ENCODE results near the gene ACBD4. TPM values are rescaled to one million over a fixed set of nuclear protein-coding genes. Genes with fewer than 3 reads are reported as not detected.

ACBD4 gene
- total RNA-seq, 1 donor from 2014 or later: 12.5 TPM

GRCh38 chr17:45128331-45128730 lies 7.2 kb upstream of the ACBD4 start:
- H3K4me3 Mint-ChIP-seq: no peak overlapping the region
- no peak for DNase-seq (ENCODE audit: low spot score)
- intact Hi-C loops (cut with micrococcal nuclease): no loop called here
- no peak overlapping the region for H3K27ac Mint-ChIP-seq
- peaks cover 6% of the 10 kb centered on the region for H3K27me3 Mint-ChIP-seq (ENCODE audit: insufficient read depth)
- no peaks in the 10 kb centered on the region for H3K9me3 Mint-ChIP-seq
- no peaks in the 10 kb centered on the region for H3K36me3 Mint-ChIP-seq (ENCODE audit: low read depth)
- H3K4me1 Mint-ChIP-seq (ENCODE audit: low read depth): no peaks in the 10 kb centered on the region

GRCh38 chr17:45128989-45129388 lies 6.5 kb upstream of the ACBD4 start:
- Mint-ChIP-seq H3K27me3 (ENCODE audit: insufficient read depth) (peaks cover 6% of the 10 kb centered on the region), H3K4me1 (ENCODE audit: low read depth) (peaks cover 5% of the 10 kb centered on the region), H3K36me3 (ENCODE audit: low read depth) (no peaks in the 10 kb centered on the region), H3K9me3 (no peaks in the 10 kb centered on the region), H3K4me3 (no peak overlapping the region), H3K27ac (no peak overlapping the region)
- intact Hi-C loops (cut with micrococcal nuclease): no loop called here
- DNase-seq (ENCODE audit: low spot score): no peak

- intact Hi-C loops (cut with micrococcal nuclease): no loop called here
- H3K4me1 Mint-ChIP-seq (ENCODE audit: low read depth): peaks cover 5% of the 10 kb centered on the region
- H3K27ac Mint-ChIP-seq: no peak overlapping the region
- peaks cover 6% of the 10 kb centered on the region for H3K27me3 Mint-ChIP-seq (ENCODE audit: insufficient read depth)
- H3K4me3 Mint-ChIP-seq: no peak overlapping the region
- no peak for DNase-seq (ENCODE audit: low spot score)
- no peaks in the 10 kb centered on the region for H3K36me3 Mint-ChIP-seq (ENCODE audit: low read depth)
- H3K9me3 Mint-ChIP-seq: no peaks in the 10 kb centered on the region
Observed at GRCh38 chr17:45129426-45129939, 6.0 kb upstream of the ACBD4 start.

- intact Hi-C loops (cut with micrococcal nuclease): no loop called here
- Mint-ChIP-seq H3K27me3 (ENCODE audit: insufficient read depth) (peaks cover 6% of the 10 kb centered on the region), H3K4me1 (ENCODE audit: low read depth) (peaks cover 5% of the 10 kb centered on the region), H3K36me3 (ENCODE audit: low read depth) (no peaks in the 10 kb centered on the region), H3K4me3 (no peak overlapping the region), H3K9me3 (no peaks in the 10 kb centered on the region), H3K27ac (no peak overlapping the region)
- no peak for DNase-seq (ENCODE audit: low spot score)
Observed at GRCh38 chr17:45129940-45130680, 5.4 kb upstream of the ACBD4 start.

- intact Hi-C loops (cut with micrococcal nuclease): no loop called here
- Mint-ChIP-seq H3K27me3 (ENCODE audit: insufficient read depth) (peaks cover 6% of the 10 kb centered on the region), H3K4me3 (peak overlapping the region; percentile 72), H3K36me3 (ENCODE audit: low read depth) (no peaks in the 10 kb centered on the region), H3K9me3 (no peaks in the 10 kb centered on the region), H3K27ac (no peak overlapping the region), H3K4me1 (ENCODE audit: low read depth) (peaks cover 8% of the 10 kb centered on the region)
- DNase-seq (ENCODE audit: low spot score): no peak
Observed at GRCh38 chr17:45130681-45131615, 4.5 kb upstream of the ACBD4 start.

- Mint-ChIP-seq H3K27ac (no peak overlapping the region), H3K9me3 (no peaks in the 10 kb centered on the region), H3K4me3 (peak overlapping the region; percentile 72), H3K36me3 (ENCODE audit: low read depth) (no peaks in the 10 kb centered on the region), H3K27me3 (ENCODE audit: insufficient read depth) (peaks cover 6% of the 10 kb centered on the region), H3K4me1 (ENCODE audit: low read depth) (peaks cover 15% of the 10 kb centered on the region)
- DNase-seq (ENCODE audit: low spot score): peak; percentile 34
- intact Hi-C loops (cut with micrococcal nuclease): loop anchor here (2.0 kb wide), 1 partner anchor 35 kb away; no protein-coding TSS in a partner anchor
Observed at GRCh38 chr17:45131616-45132319, 3.7 kb upstream of the ACBD4 start.

- intact Hi-C loops (cut with micrococcal nuclease): loop anchor here (2.0 kb wide), 1 partner anchor 35 kb away; no protein-coding TSS in a partner anchor
- peak within 1 kb of the TSS; percentile 81 for H3K27ac Mint-ChIP-seq
- H3K4me1 Mint-ChIP-seq (ENCODE audit: low read depth): peaks cover 15% of the 10 kb centered on the region
- H3K36me3 Mint-ChIP-seq (ENCODE audit: low read depth): no peaks in the 10 kb centered on the region
- no peaks in the 10 kb centered on the region for H3K9me3 Mint-ChIP-seq
- H3K27me3 Mint-ChIP-seq (ENCODE audit: insufficient read depth): peaks cover 6% of the 10 kb centered on the region
- H3K4me3 Mint-ChIP-seq: peak within 1 kb of the TSS; percentile 91
- DNase-seq (ENCODE audit: low spot score): no peak
Observed at GRCh38 chr17:45132320-45132571, 3.2 kb upstream of the ACBD4 start, which contains the start of gene PLCD3. PLCD3 (minus strand) TSS chr17:45132515; CDS start chr17:45132410, 105 bp downstream.

GRCh38 chr17:45132572-45133463 lies 2.7 kb upstream of the ACBD4 start:
- Mint-ChIP-seq H3K27me3 (ENCODE audit: insufficient read depth) (peaks cover 6% of the 10 kb centered on the region), H3K9me3 (no peaks in the 10 kb centered on the region), H3K27ac (peak overlapping the region; percentile 81), H3K4me3 (peak overlapping the region; percentile 91), H3K4me1 (ENCODE audit: low read depth) (peaks cover 15% of the 10 kb centered on the region), H3K36me3 (ENCODE audit: low read depth) (no peaks in the 10 kb centered on the region)
- DNase-seq (ENCODE audit: low spot score): peak; percentile 50
- intact Hi-C loops (cut with micrococcal nuclease): loop anchor here (2.0 kb wide), 1 partner anchor 36 kb away; no protein-coding TSS in a partner anchor

- DNase-seq (ENCODE audit: low spot score): no peak
- Mint-ChIP-seq H3K4me3 (peak overlapping the region; percentile 87), H3K27ac (peak overlapping the region; percentile 68), H3K36me3 (ENCODE audit: low read depth) (peaks cover 4% of the 10 kb centered on the region), H3K9me3 (no peaks in the 10 kb centered on the region), H3K4me1 (ENCODE audit: low read depth) (peaks cover 15% of the 10 kb centered on the region), H3K27me3 (ENCODE audit: insufficient read depth) (peaks cover 2% of the 10 kb centered on the region)
- intact Hi-C loops (cut with micrococcal nuclease): loop anchor here (1.0 to 5.0 kb wide), 10 partner anchors 11 to 361 kb away; partner anchors contain the start of genes HEXIM2 and NMT1
Observed at GRCh38 chr17:45135978-45136791, 698 bp downstream of the ACBD4 start.

- Mint-ChIP-seq H3K27me3 (ENCODE audit: insufficient read depth) (peaks cover 2% of the 10 kb centered on the region), H3K27ac (no peak overlapping the region), H3K9me3 (no peaks in the 10 kb centered on the region), H3K4me3 (peak overlapping the region; percentile 87), H3K4me1 (ENCODE audit: low read depth) (peaks cover 15% of the 10 kb centered on the region), H3K36me3 (ENCODE audit: low read depth) (peaks cover 4% of the 10 kb centered on the region)
- DNase-seq (ENCODE audit: low spot score): no peak
- intact Hi-C loops (cut with micrococcal nuclease): loop anchor here (5.0 kb wide), 1 partner anchor 250 kb away; no protein-coding TSS in a partner anchor
Observed at GRCh38 chr17:45136846-45137560, 1.5 kb downstream of the ACBD4 start.

Data from activated T-helper 1 cell treated with anti-CD3 and anti-CD28 coated beads, Interleukin-12 subunit alpha, Interleukin-12 subunit beta, Interleukin-2, Interleukin-4 antibody, amounts not matched to agents 30 ng/mL and 10 ng/mL and 1 ng/mL, durations not matched to agents 14 hours and 24 hours and 36 hours (primary cell).